Fibroblast of lung (primary cell): ENCODE results near the gene PLEKHA4. TPM values are rescaled to one million over a fixed set of nuclear protein-coding genes. Genes with fewer than 3 reads are reported as not detected.

ENCODE experiments used
- DNase-seq, 2 donors: peaks; one replicate each; pipeline versions ENCODE4 v3.0.0 to v3.0.0-alpha.2; 2010; ENCODE audit warnings: low read depth in 2 of 2
- H2AFZ ChIP-seq: 2 replicates; pipeline ENCODE4 v1.5.1; 2012; ENCODE audit warnings: low read length, control low read depth, inconsistent platforms
- H3K27ac ChIP-seq: 2 replicates; pipeline ENCODE4 v1.5.1; 2011; ENCODE audit warnings: low read length, control low read depth; ENCODE audit not compliant: insufficient read depth
- H3K27me3 ChIP-seq: 2 replicates; pipeline ENCODE4 v1.5.1; 2011; ENCODE audit warnings: mild to moderate bottlenecking, low read length; ENCODE audit not compliant: control insufficient read depth, insufficient read depth
- H3K36me3 ChIP-seq: 2 replicates; pipeline ENCODE4 v1.5.1; 2011; ENCODE audit warnings: low read length; ENCODE audit not compliant: control insufficient read depth, insufficient read depth
- H3K4me1 ChIP-seq: 2 replicates; pipeline ENCODE4 v1.5.1; 2011; ENCODE audit warnings: low read length; ENCODE audit not compliant: control insufficient read depth, insufficient read depth; ENCODE audit errors: extremely low read depth
- H3K4me2 ChIP-seq: 2 replicates; pipeline ENCODE4 v1.5.1; 2011; ENCODE audit warnings: low read length, control low read depth; ENCODE audit not compliant: insufficient read depth; ENCODE audit errors: extremely low read depth
- H3K4me3 ChIP-seq, 4 experiments: fragments of 200-600 bp in 1 of 4; sonication (generic) in 1 of 4; replicated peaks in 1 of 4; 2 replicates each; pipeline ENCODE4 v1.5.1; 2011 to 2016; ENCODE audit warnings: low read length in 4 of 4, low read depth in 3 of 4, mild to moderate bottlenecking in 3 of 4, control low read depth in 2 of 4, inconsistent platforms in 1 of 4, mixed read lengths in 1 of 4; ENCODE audit not compliant: insufficient read depth in 1 of 4; ENCODE audit errors: control extremely low read depth in 1 of 4
- H3K79me2 ChIP-seq: 2 replicates; pipeline ENCODE4 v1.5.1; 2012; ENCODE audit warnings: mild to moderate bottlenecking, low read length, inconsistent platforms; ENCODE audit not compliant: control insufficient read depth, insufficient read depth
- H3K9ac ChIP-seq: 2 replicates; pipeline ENCODE4 v1.5.1; 2011; ENCODE audit warnings: mild to moderate bottlenecking, low read length, control low read depth; ENCODE audit not compliant: insufficient read depth
- H3K9me3 ChIP-seq: 2 replicates; pipeline ENCODE4 v1.5.1; 2012; ENCODE audit warnings: low read depth, low read length; ENCODE audit not compliant: control insufficient read depth, insufficient read depth
- H4K20me1 ChIP-seq: 2 replicates; pipeline ENCODE4 v1.5.1; 2011; ENCODE audit warnings: low read length; ENCODE audit not compliant: control insufficient read depth, insufficient read depth; ENCODE audit errors: extremely low read depth
- EZH2 ChIP-seq: IDR thresholded peaks from 2 replicates; pipeline ENCODE4 v1.5.1; 2012; ENCODE audit warnings: low read length, control low read depth, mild to moderate bottlenecking; ENCODE audit errors: missing control alignments
- polyA plus RNA-seq, 2 donors: library from polyadenylated mRNA; depleted of rRNA in 1 of 2; stranded (reverse) in 1 of 2; unstranded in 1 of 2; fragments of >200 nt; gene quantifications; 2 replicates each; pipeline ENCODE4 v1.2.1, GENCODE V29; 2011 to 2012; ENCODE audit warnings: missing spikeins in 1 of 2
- total RNA-seq: library from RNA; depleted of rRNA; stranded (reverse); fragments of >200 nt; gene quantifications from 2 replicates; pipeline ENCODE4 v1.2.1, GENCODE V29; 2014
- TF ChIP-seq, protein P1 (sequence below), 2 donors: IDR thresholded peaks in 1 of 2; conservative IDR thresholded peaks in 1 of 2; 1 replicate in 1 of 2; 2 replicates in 1 of 2; pipeline ENCODE4 v1.5.1; 2011 to 2012; ENCODE audit warnings: low read length in 2 of 2, control low read depth in 1 of 2, inconsistent platforms in 1 of 2, low read depth in 1 of 2, mild to moderate bottlenecking in 1 of 2

PLEKHA4 gene
- total and polyA plus RNA-seq, 2 donors (not counting 1 experiment from before 2014, with no cell fraction given) = 6.6 to 20.0 TPM

DNA sequence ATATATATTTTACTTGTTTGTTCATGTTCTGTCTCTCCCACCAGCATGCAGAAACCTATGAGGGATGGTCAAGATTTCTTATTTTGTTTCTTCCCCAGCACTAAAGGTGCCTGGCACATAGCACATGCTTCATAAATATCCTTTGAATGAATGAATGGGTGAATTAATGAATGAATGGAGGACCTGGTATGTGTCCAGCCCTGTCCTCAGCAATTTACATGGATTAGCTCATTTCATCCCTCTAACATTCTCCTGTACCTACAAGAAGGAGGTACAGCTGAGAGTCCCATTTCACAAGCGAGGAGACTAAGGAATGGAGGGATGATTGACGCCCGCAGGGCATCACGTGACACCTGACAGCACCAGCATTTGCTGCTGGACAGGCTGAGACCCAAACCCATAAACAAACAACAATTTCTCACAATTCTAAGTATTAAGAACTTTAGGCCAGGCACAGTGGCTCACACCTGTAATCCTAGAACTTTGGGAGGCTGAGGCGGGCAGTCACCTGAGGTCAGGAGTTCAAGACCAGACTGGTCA lies 50.8 kb downstream of the PLEKHA4 start:
- no peaks in the 10 kb centered on the region for H3K9me3 ChIP-seq
- no peaks in the 10 kb centered on the region for H4K20me1 ChIP-seq
- peaks cover 3% of the 10 kb centered on the region for H3K36me3 ChIP-seq
- no peak overlapping the region for H2AFZ ChIP-seq
- no peak overlapping the region for H3K4me2 ChIP-seq
- H3K79me2 ChIP-seq = no peaks in the 10 kb centered on the region
- H3K27ac ChIP-seq = no peak overlapping the region
- no peak overlapping the region for H3K9ac ChIP-seq
- TF ChIP-seq, protein P1, sequence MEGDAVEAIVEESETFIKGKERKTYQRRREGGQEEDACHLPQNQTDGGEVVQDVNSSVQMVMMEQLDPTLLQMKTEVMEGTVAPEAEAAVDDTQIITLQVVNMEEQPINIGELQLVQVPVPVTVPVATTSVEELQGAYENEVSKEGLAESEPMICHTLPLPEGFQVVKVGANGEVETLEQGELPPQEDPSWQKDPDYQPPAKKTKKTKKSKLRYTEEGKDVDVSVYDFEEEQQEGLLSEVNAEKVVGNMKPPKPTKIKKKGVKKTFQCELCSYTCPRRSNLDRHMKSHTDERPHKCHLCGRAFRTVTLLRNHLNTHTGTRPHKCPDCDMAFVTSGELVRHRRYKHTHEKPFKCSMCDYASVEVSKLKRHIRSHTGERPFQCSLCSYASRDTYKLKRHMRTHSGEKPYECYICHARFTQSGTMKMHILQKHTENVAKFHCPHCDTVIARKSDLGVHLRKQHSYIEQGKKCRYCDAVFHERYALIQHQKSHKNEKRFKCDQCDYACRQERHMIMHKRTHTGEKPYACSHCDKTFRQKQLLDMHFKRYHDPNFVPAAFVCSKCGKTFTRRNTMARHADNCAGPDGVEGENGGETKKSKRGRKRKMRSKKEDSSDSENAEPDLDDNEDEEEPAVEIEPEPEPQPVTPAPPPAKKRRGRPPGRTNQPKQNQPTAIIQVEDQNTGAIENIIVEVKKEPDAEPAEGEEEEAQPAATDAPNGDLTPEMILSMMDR (conservative IDR thresholded peaks at IDR 0.05 in 1 of 2, IDR thresholded peaks at IDR 0.05 in 1 of 2; ENCODE audit: low read depth in 1 of 2, low read length in 2 of 2) = no peak
- TF ChIP-seq EZH2 = no peak
- peaks cover 7% of the 10 kb centered on the region for H3K4me1 ChIP-seq
- no peak for DNase-seq
- no peaks in the 10 kb centered on the region for H3K27me3 ChIP-seq
- H3K4me3 ChIP-seq = no peak overlapping the region

DNA sequence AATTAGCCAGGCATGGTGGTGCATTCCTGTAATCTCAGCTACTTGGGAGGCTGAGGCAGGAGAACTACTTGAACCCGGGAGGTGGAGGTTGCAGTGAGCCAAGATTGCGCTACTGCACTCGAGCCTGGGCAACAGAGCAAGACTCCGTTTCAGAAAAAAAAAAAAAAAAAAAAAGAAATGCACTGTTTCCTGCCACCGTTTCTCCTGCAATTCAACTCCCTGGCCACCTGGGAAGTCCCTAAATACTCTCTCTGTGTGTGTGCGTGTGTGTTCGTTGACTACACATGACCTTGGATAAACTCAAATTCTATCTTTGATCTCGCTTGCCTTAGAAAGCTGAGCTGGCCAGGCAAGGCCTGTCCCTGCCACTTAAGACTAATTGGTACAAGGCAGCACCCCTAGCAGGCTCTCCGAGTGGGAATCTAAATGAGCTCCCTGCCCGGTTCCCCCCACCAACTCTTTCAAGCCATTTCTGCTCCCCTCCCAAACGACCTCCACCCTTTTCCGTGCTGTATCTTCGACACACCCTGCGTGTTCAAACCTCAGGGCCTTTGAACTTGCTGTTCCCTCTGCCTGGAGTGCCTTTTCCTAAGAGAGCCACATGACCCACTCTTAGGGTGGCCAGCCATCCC lies 52.4 kb downstream of the PLEKHA4 start:
- no peaks in the 10 kb centered on the region for H3K27me3 ChIP-seq
- H3K79me2 ChIP-seq = no peaks in the 10 kb centered on the region
- H3K4me3 ChIP-seq = no peak overlapping the region
- no peak overlapping the region for H2AFZ ChIP-seq
- no peak overlapping the region for H3K4me2 ChIP-seq
- H4K20me1 ChIP-seq = no peaks in the 10 kb centered on the region
- TF ChIP-seq, protein P1 (conservative IDR thresholded peaks at IDR 0.05 in 1 of 2, IDR thresholded peaks at IDR 0.05 in 1 of 2; ENCODE audit: low read depth in 1 of 2, low read length in 2 of 2) = no peak
- TF ChIP-seq EZH2 = no peak
- H3K36me3 ChIP-seq = no peaks in the 10 kb centered on the region
- H3K9ac ChIP-seq = no peak overlapping the region
- peak in 1 of 2 donors; percentile 11 for DNase-seq
- H3K9me3 ChIP-seq = no peaks in the 10 kb centered on the region
- H3K27ac ChIP-seq = no peak overlapping the region
- peaks cover 7% of the 10 kb centered on the region for H3K4me1 ChIP-seq

DNA sequence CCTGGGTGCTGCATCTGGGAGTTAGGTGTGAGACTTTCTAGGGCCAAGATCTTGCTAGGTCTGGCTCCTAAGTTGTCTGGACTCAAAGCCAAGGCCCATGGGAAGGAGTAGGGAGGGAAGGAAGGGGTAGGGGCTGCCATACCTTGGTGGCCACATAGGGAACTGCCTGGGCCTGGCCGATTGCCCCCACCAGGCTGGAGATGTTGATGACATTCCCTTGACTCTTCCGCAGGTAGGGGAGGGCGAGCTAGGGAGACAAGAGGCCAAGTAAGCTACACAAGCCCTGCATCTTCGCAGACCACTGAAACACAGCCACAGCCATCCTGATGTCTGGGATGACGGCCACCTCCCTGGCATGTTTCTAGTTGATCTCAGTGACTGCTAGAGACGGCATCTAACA lies 53.5 kb downstream of the PLEKHA4 start:
- Histone ChIP-seq H3K4me2 (no peak overlapping the region), H3K36me3 (no peaks in the 10 kb centered on the region), H3K9ac (no peak overlapping the region), H3K9me3 (no peaks in the 10 kb centered on the region), H4K20me1 (no peaks in the 10 kb centered on the region), H3K79me2 (no peaks in the 10 kb centered on the region), H3K27ac (no peak overlapping the region), H3K4me1 (peaks cover 7% of the 10 kb centered on the region), H3K4me3 (no peak overlapping the region), H3K27me3 (no peaks in the 10 kb centered on the region), H2AFZ (no peak overlapping the region)
- no peak for TF ChIP-seq EZH2
- TF ChIP-seq, protein P1 (conservative IDR thresholded peaks at IDR 0.05 in 1 of 2, IDR thresholded peaks at IDR 0.05 in 1 of 2; ENCODE audit: low read depth in 1 of 2, low read length in 2 of 2) = no peak
- DNase-seq = no peak
